Aorta (tissue), 5 donors: ENCODE data around the gene DUSP1. TPM values are rescaled to one million over a fixed set of nuclear protein-coding genes. Genes with fewer than 3 reads are reported as not detected.
A peak's percentile ranks its signal among the peaks of the same experiment; 100 is the strongest.

Experiments
- ATAC-seq: fragments of 200-7000 bp; cut with Tn5 transposase; one replicate; pipeline ENCODE4 v1.9.1; 2022; ENCODE audit warnings: moderate library complexity; ENCODE audit not compliant: low FRiP score
- DNase-seq, 2 donors: peaks; one replicate each; pipeline ENCODE4 v3.0.0-alpha.2; 2020
- H3K27ac ChIP-seq, 2 donors: one replicate each; pipeline ENCODE4 v1.5.1; 2013; ENCODE audit warnings: low read length in 2 of 2, mild to moderate bottlenecking in 2 of 2, moderate library complexity in 2 of 2, control low read depth in 1 of 2, inconsistent platforms in 1 of 2, low read depth in 1 of 2
- H3K27me3 ChIP-seq, 2 donors: one replicate each; pipeline ENCODE4 v1.6.1; 2013; ENCODE audit warnings: control low read depth in 1 of 2, low read length in 1 of 2, mild to moderate bottlenecking in 1 of 2, moderate library complexity in 1 of 2; ENCODE audit not compliant: insufficient read depth in 2 of 2, control insufficient read depth in 1 of 2
- H3K36me3 ChIP-seq, 2 donors: one replicate each; pipeline ENCODE4 v1.6.1; 2013; ENCODE audit warnings: control low read depth in 1 of 2, low read length in 1 of 2, mild to moderate bottlenecking in 1 of 2; ENCODE audit not compliant: insufficient read depth in 2 of 2, control insufficient read depth in 1 of 2
- H3K4me1 ChIP-seq, 2 donors: one replicate each; pipeline ENCODE4 v1.6.1; 2013; ENCODE audit warnings: low read length in 2 of 2, control low read depth in 1 of 2, mild to moderate bottlenecking in 1 of 2, moderate library complexity in 1 of 2; ENCODE audit not compliant: insufficient read depth in 2 of 2, control insufficient read depth in 1 of 2
- H3K4me3 ChIP-seq, 2 donors: one replicate each; pipeline ENCODE4 v1.5.1; 2013; ENCODE audit warnings: low read length in 2 of 2, control low read depth in 1 of 2, mild to moderate bottlenecking in 1 of 2
- H3K9me3 ChIP-seq: one replicate; pipeline ENCODE4 v1.6.1; 2013; ENCODE audit warnings: mild to moderate bottlenecking, low read length; ENCODE audit not compliant: control insufficient read depth
- WGBS, 2 donors: extraction: QIAGEN DNeasy Blood & Tissue Kit; methylation state at CpG; one replicate each; pipeline ENCODE4 v1.1.7; 2013; 5-methylcytosine and 5-hydroxymethylcytosine counted together
- intact Hi-C, 2 donors: fragments of 100-400 bp; cut with DNase I; formaldehyde crosslinking; loops; one replicate each; pipeline versions ENCODE4 v1.14.2 to v1.15.0; 2022
- polyA plus RNA-seq, 2 donors: library from polyadenylated mRNA; stranded (reverse); fragments of 200-250 nt; gene quantifications; one replicate each; pipeline ENCODE4 v1.2.3, GENCODE V29; 2013
- total RNA-seq, 2 donors: library from RNA; stranded (reverse); fragmentation: NEBNext Ultra II Directional; extraction: Animal tissue kit (Norgen Biotek cat#: 25700); gene quantifications; one replicate each; pipeline ENCODE4 v1.2.1, GENCODE V29; 2021
- donor health status: healthy with polysubstance abuse.
- donor health status: Bipolar disorder and iron deficiency.
- donor health status: DM: no; HTN: no; CAD: no.
- donor health status: DM: no; HTN: no; CAD: no.
- donor health status: DM: yes; HTN: yes; CAD: no.

Gene DUSP1
- total and polyA plus RNA-seq, 4 donors: 178 to 1,994 (median 404) TPM

DNA sequence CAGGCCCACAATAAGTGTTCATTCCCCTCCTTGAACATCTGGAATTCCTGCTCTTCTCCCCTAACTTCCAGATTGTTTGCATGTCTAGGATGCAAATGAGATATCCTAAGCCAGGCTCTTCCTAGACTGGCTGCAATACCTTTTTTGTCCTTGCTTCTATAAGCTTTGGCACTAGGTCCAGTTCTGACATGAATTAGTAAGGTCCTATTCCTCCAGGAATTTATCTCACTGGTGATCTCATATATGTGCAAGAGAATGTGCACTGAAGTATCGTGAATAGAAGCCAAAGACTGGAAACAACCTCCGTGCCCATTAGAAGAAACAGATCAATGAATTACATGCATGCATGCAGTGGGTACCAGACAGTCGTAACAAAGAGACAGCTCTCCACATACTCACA, 25.2 kb downstream of the DUSP1 start:
- Histone ChIP-seq H3K27ac (peak overlapping the region in 1 of 2 donors; percentile 81), H3K4me1 (peaks cover 0 to 8% of the 10 kb centered on the region in 2 donors), H3K4me3 (no peak overlapping the region), H3K27me3 (no peaks in the 10 kb centered on the region), H3K36me3 (no peaks in the 10 kb centered on the region), H3K9me3 (no peaks in the 10 kb centered on the region)
- 41 to 45% methylated on average over 3 of the region's 3 CpGs for WGBS, 2 donors
- intact Hi-C loops: no loop called here
- DNase-seq (no peak), ATAC-seq (no peak)

DNA sequence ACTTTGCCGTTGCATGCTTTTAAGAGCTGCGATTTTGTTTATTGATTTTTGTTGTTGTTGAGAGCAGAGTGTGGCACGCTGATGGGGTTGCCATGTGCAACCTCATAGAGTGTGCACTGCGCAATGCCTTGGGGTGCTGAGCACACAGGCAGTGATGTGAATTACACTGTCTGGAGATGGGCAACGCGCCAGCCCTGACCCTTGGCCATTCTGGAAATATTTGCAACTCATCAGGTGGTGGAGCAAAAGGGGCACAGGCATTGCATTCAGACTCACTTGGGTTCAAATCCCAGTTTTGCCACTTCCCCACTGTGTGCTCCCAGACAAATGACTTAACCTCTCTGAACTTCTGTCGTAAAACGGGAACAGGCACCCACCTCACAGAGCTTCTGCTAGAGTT, 25.6 kb downstream of the DUSP1 start:
- Histone ChIP-seq H3K27me3 (no peaks in the 10 kb centered on the region), H3K4me1 (peaks cover 0 to 7% of the 10 kb centered on the region in 2 donors), H3K9me3 (no peaks in the 10 kb centered on the region), H3K27ac (no peak overlapping the region), H3K4me3 (no peak overlapping the region), H3K36me3 (no peaks in the 10 kb centered on the region)
- no peak for ATAC-seq
- 81 to 84% methylated on average over 8 of the region's 8 CpGs for WGBS, 2 donors
- DNase-seq: no peak
- intact Hi-C loops: no loop called here

DNA sequence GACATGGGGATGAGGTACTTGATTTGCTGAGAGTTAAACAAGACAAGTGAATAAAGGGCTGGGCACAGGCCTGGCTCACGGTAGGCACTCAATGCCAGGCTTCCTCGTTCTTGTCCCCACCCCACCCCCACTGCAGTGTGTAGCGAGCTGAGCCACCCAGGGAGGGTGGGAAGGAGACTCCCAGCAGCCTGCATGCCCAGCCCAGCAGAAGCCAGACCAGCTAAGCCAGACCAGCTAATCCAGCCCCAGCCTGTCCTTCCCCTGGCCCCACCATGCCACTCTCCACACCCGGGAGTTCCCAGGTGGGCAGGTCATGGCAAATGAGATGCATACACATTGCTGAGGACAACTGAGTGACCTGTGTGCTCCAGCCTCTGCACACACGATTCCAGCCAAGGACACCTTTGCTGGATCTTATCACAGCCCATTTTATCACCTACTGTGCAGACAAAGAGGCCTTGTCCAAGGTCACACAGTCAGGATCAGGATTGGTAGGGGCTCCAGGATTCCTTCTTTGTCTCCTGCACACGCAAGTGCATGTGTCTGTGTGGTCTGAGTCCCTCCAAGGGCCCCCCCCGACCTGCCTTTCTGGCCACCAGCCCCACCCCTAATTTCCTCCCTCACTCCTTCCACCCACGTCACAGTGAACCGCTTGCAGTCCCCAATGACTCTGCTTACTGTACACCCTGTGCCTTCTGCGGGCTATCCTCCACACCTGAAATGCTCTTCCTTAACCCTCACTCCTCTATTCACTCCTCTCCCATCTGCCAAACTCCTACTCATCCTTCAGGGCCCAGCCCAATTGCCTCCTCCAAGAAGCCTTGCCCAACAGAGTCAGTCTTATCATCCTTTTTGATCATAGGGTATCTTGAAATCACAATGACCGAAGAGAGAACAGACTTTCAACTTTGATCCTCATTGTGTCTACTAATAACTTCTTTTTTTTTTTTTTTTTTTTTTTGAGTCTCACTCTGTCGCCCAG, 26.6 kb downstream of the DUSP1 start:
- H3K27ac ChIP-seq: peak overlapping the region in 1 of 2 donors; percentile 2
- no peaks in the 10 kb centered on the region for H3K27me3 ChIP-seq
- no peak for DNase-seq
- H3K4me1 ChIP-seq: peaks cover 0 to 7% of the 10 kb centered on the region in 2 donors
- H3K9me3 ChIP-seq: no peaks in the 10 kb centered on the region
- no peak overlapping the region for H3K4me3 ChIP-seq
- 56 to 61% methylated on average over 12 of the region's 12 CpGs for WGBS, 2 donors
- intact Hi-C loops: no loop called here
- no peaks in the 10 kb centered on the region for H3K36me3 ChIP-seq
- no peak for ATAC-seq

DNA sequence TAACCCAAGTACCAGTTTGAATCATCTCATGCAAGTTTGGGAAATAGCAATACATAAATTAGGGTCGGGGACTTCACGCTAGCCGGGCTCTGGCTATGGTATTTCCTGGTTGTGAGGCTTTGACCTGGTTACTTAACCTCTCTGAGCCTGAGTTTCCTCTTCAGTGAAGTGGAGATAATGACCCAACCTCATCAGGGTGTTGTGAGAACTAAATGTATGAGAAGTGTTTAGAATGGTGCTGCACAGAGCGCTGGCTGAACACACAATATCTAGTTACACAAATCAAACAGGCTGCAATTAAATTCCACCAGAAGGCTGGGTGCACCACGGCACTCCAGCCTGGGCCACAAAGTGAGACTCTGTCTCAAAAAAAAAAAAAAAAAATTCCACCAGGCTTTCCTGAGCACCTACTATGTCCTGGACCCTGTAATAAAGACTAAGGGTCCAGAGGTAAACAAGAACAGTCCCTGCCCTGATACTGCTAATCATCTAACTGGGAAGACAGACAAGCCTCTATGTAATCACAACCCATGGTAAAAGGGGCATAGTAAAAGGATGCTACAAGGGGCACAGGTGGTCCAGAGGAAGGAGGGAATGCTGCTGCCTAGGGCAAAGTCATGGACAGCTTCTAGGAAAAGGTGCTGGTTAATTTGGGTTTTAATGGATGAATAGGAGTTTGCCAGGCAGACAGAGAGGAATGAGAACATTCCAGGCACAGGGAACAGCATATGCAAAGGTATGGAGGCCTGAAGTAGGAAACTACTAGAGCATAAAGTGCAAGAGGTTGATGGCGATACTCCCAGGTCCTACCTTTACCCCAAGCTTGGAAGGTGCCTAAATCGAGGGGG, 27.7 kb downstream of the DUSP1 start:
- H3K27ac ChIP-seq: peak overlapping the region in 1 of 2 donors; percentile 61
- H3K4me1 ChIP-seq: peaks cover 0 to 6% of the 10 kb centered on the region in 2 donors
- no peaks in the 10 kb centered on the region for H3K27me3 ChIP-seq
- no peak overlapping the region for H3K4me3 ChIP-seq
- no peaks in the 10 kb centered on the region for H3K9me3 ChIP-seq
- no peak for DNase-seq
- no peak for ATAC-seq
- 89 to 93% methylated on average over 7 of the region's 7 CpGs for WGBS, 2 donors
- no peaks in the 10 kb centered on the region for H3K36me3 ChIP-seq
- intact Hi-C loops: no loop called here

DNA sequence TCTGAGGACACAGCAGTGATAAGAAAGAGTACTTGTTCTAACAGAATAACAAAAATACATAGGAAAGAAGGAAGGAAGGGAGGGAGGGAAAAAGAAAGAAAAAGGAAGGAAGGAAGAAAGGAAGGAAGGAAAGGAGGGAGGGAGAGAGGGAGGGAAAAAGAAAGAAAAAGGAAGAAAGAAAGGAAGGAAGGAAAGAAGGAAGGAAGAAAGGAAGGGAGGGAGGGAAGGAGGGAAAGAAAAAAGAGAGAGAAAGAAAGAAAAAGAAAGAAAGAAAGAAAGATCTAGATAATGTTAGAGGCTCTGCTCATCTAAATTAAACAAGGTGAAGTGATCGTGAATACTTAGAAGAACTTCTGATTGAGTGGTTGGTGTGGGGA, 29.8 kb downstream of the DUSP1 start:
- Histone ChIP-seq H3K36me3 (no peaks in the 10 kb centered on the region), H3K4me1 (peaks cover 0 to 3% of the 10 kb centered on the region in 2 donors), H3K4me3 (no peak overlapping the region), H3K27me3 (no peaks in the 10 kb centered on the region), H3K27ac (peak overlapping the region; percentile 85 to 96), H3K9me3 (no peaks in the 10 kb centered on the region)
- 4 to 7% methylated on average over 1 of the region's 1 CpG for WGBS, 2 donors
- DNase-seq: no peak
- no peak for ATAC-seq
- intact Hi-C loops: loop anchor here in 1 of 2 donors (2.0 kb wide), 1 partner anchor 26 kb away; no protein-coding TSS in a partner anchor

DNA sequence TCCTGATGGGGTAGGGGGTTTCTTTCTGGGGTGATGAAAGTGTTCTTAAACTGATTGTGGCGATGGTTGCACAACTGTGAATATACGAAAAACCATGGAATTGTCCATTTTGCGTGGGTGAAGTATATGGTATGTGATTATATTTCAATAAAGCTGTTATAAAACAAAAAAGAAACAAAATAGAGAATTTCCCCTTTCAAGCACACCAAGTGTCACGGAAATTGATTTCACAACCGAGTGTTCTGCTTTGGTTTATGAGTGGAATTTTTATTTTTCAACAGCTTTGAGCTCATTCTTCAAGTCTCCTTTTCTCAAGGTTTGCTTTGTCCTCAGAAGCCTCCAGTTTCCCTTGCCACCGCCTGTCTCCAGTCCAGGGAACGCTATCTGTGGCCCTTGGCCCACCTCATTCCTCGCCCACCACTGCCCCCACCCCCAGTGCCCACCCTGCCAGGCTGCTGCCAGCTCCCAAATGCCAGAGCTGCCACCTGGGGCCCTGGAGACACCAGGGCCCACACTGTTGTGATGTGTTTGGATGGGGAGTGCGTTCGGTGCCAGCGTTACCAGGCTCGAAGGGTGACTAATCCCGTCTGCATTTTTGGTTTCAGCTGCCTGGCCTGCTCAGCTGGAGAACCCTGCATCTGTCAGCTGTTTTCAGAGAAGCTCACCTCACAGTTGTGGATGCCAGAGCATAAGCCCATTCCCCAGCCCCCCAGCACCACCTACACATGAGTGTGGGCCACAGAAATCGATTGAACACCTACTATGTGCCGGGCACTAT, 30.4 kb downstream of the DUSP1 start:
- H3K36me3 ChIP-seq: no peaks in the 10 kb centered on the region
- intact Hi-C loops: loop anchor here in 1 of 2 donors (2.0 kb wide), 1 partner anchor 26 kb away; no protein-coding TSS in a partner anchor
- peaks cover 0 to 3% of the 10 kb centered on the region in 2 donors for H3K4me1 ChIP-seq
- H3K9me3 ChIP-seq: no peaks in the 10 kb centered on the region
- H3K27ac ChIP-seq: peak overlapping the region; percentile 89 to 96
- DNase-seq: peak; percentile 93 to 95
- 12 to 18% methylated on average over 13 to 15 of the region's 15 CpGs for WGBS, 2 donors
- ATAC-seq: peak; percentile 88
- H3K27me3 ChIP-seq: no peaks in the 10 kb centered on the region
- no peak overlapping the region for H3K4me3 ChIP-seq

DNA sequence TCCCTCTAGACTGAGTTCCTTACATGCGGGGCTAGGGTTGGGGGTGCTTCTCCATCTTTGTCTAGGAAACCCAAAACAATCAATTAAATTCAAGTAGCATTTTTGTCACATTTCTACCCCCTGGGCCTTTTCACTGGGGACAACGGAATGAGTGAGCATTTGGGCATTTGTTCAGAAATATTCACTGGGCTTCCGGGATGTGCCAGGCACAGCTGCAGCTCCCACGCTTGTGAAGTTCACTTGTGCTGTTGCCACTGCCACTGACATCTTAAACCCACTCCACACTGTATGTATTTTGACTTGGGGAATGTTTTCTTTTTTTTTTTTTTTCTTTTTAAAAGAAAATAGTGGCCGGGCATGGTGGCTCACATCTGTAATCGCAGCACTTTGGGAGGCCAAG, 31.6 kb downstream of the DUSP1 start:
- H3K4me1 ChIP-seq: peaks cover 0 to 3% of the 10 kb centered on the region in 2 donors
- intact Hi-C loops: no loop called here
- no peaks in the 10 kb centered on the region for H3K9me3 ChIP-seq
- WGBS, 2 donors: 23 to 25% methylated on average over 6 of the region's 6 CpGs
- no peak for ATAC-seq
- peak overlapping the region; percentile 18 to 92 for H3K27ac ChIP-seq
- no peaks in the 10 kb centered on the region for H3K36me3 ChIP-seq
- H3K4me3 ChIP-seq: no peak overlapping the region
- H3K27me3 ChIP-seq: no peaks in the 10 kb centered on the region
- DNase-seq: peak in 1 of 2 donors; percentile 37

DNA sequence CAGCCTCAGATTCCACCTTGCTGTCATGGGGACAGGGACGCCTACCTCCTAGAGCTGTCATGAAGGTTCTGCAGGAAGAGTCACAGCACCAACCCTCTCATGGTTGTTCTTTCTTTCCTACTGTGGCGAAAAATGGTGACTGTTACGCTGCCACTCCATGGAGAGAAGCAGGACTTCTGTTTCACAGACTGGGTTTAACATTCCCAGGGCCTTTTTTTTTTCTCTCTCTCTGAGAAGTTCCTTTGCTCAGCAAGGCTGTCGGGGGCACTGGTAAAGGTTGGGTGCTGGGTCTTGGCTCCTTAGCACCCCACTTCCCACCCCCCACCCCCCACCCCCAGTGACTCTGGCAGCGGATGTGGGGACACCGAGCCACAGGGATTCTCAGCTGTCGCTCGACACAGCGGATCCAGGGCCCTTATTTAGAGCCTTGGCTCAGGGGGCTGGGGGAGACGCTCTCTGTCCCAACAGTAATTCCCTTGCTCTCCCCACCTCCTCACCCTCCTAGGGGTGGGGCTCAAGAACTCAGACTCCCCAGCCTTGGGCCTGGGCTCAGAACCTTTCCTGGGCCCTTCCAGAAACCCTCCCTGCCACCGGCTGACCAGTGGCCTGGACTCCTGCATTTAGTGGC, 34.4 kb downstream of the DUSP1 start:
- Histone ChIP-seq H3K27ac (peak overlapping the region; percentile 31 to 69), H3K4me3 (no peak overlapping the region), H3K36me3 (no peaks in the 10 kb centered on the region), H3K27me3 (no peaks in the 10 kb centered on the region), H3K9me3 (no peaks in the 10 kb centered on the region), H3K4me1 (peaks cover 0 to 3% of the 10 kb centered on the region in 2 donors)
- WGBS, 2 donors: 86 to 90% methylated on average over 11 of the region's 11 CpGs
- no peak for ATAC-seq
- peak in 1 of 2 donors; percentile 37 for DNase-seq
- intact Hi-C loops: no loop called here
